GM19023 (cell line): ENCODE measurements around the gene IMP3.

Source experiments
- ATAC-seq: cut with Tn5 transposase; IDR thresholded peaks from one replicate; pipeline ENCODE4 v1.9.1; 2021; ENCODE audit warnings: mild to moderate bottlenecking, moderate library complexity; ENCODE audit not compliant: unreplicated experiment

Gene IMP3

GRCh38 chr15:75673426-75674235 lies 33.6 kb upstream of the IMP3 start:
- ATAC-seq = no peak

GRCh38 chr15:75672646-75673425 lies 32.8 kb upstream of the IMP3 start:
- no peak for ATAC-seq

GRCh38 chr15:75671730-75672602 lies 31.9 kb upstream of the IMP3 start:
- ATAC-seq = no peak

- no peak for ATAC-seq
Measured at GRCh38 chr15:75669879-75670212, 29.8 kb upstream of the IMP3 start.

GRCh38 chr15:75669191-75669878 lies 29.3 kb upstream of the IMP3 start:
- ATAC-seq = no peak

- ATAC-seq = no peak
Measured at GRCh38 chr15:75666823-75667501, 26.9 kb upstream of the IMP3 start.

GRCh38 chr15:75663931-75664421 lies 24.0 kb upstream of the IMP3 start:
- no peak for ATAC-seq

GRCh38 chr15:75662823-75663519 lies 22.9 kb upstream of the IMP3 start:
- ATAC-seq = no peak

- ATAC-seq = no peak
Measured at GRCh38 chr15:75661756-75662140, 21.7 kb upstream of the IMP3 start.

- ATAC-seq = no peak
Measured at GRCh38 chr15:75661100-75661755, 21.2 kb upstream of the IMP3 start.

GRCh38 chr15:75659928-75660645 lies 20.1 kb upstream of the IMP3 start:
- no peak for ATAC-seq

- no peak for ATAC-seq
Measured at GRCh38 chr15:75659141-75659771, 19.2 kb upstream of the IMP3 start.

- ATAC-seq = no peak
Measured at GRCh38 chr15:75656813-75657212, 16.8 kb upstream of the IMP3 start.

- no peak for ATAC-seq
Measured at GRCh38 chr15:75656331-75656730, 16.3 kb upstream of the IMP3 start.

GRCh38 chr15:75655931-75656330 lies 15.9 kb upstream of the IMP3 start:
- ATAC-seq = no peak

GRCh38 chr15:75654201-75654907 lies 14.3 kb upstream of the IMP3 start:
- ATAC-seq = no peak

GRCh38 chr15:75653347-75653913 lies 13.4 kb upstream of the IMP3 start:
- ATAC-seq = no peak
